Endodermal cell (in vitro differentiated cells): Measurements from ENCODE around the gene CRTAC1. TPM values are rescaled to one million over a fixed set of nuclear protein-coding genes. Genes with fewer than 3 reads are reported as not detected.

Source experiments
- DNase-seq: peaks from one replicate; pipeline ENCODE4 v3.0.0-alpha.2; 2017
- H3K27ac ChIP-seq: 2 replicates; pipeline ENCODE4 v1.5.1; 2013; ENCODE audit warnings: mild to moderate bottlenecking, low read depth, low read length, moderate library complexity
- H3K27me3 ChIP-seq: 2 replicates; pipeline ENCODE4 v1.6.1; 2013; ENCODE audit warnings: mild to moderate bottlenecking, low read length, moderate library complexity; ENCODE audit not compliant: insufficient read depth, control insufficient read depth, poor library complexity, severe bottlenecking
- H3K36me3 ChIP-seq: 2 replicates; pipeline ENCODE4 v1.7.0; 2013; ENCODE audit warnings: mild to moderate bottlenecking, low read length, moderate library complexity; ENCODE audit not compliant: control insufficient read depth, insufficient read depth
- H3K4me1 ChIP-seq: one replicate; pipeline ENCODE4 v1.7.0; 2013; ENCODE audit warnings: low read length; ENCODE audit not compliant: control insufficient read depth, insufficient read depth
- H3K4me3 ChIP-seq: 2 replicates; pipeline ENCODE4 v1.5.1; 2013; ENCODE audit warnings: mild to moderate bottlenecking, low read length, moderate library complexity
- H3K9ac ChIP-seq: 2 replicates; pipeline ENCODE4 v1.6.1; 2013; ENCODE audit warnings: mild to moderate bottlenecking, low read length, moderate library complexity; ENCODE audit not compliant: poor library complexity, severe bottlenecking; ENCODE audit errors: extremely low read depth
- H3K9me3 ChIP-seq: 2 replicates; pipeline ENCODE4 v1.6.1; 2013; ENCODE audit warnings: mild to moderate bottlenecking, low read length, moderate library complexity; ENCODE audit not compliant: control insufficient read depth
- H3K27ac Mint-ChIP-seq: 2 replicates; pipeline ENCODE4 v1.8.0; 2020; ENCODE audit warnings: mixed read lengths
- H3K27me3 Mint-ChIP-seq: 2 replicates; pipeline ENCODE4 v1.8.0; 2021; ENCODE audit warnings: mild to moderate bottlenecking, mixed read lengths; ENCODE audit not compliant: insufficient read depth
- H3K36me3 Mint-ChIP-seq: 2 replicates; pipeline ENCODE4 v1.8.0; 2020; ENCODE audit warnings: low read depth, mixed read lengths
- H3K4me1 Mint-ChIP-seq: 2 replicates; pipeline ENCODE4 v1.8.0; 2020; ENCODE audit warnings: mixed read lengths
- H3K4me3 Mint-ChIP-seq: 2 replicates; pipeline ENCODE4 v1.8.0; 2020; ENCODE audit warnings: mild to moderate bottlenecking, moderate library complexity, mixed read lengths
- H3K9me3 Mint-ChIP-seq: 2 replicates; pipeline ENCODE4 v1.8.0; 2020; ENCODE audit warnings: mild to moderate bottlenecking, mixed read lengths
- CTCF ChIP-seq: fragments of 200-600 bp; sonication (generic); conservative IDR thresholded peaks from 2 replicates; pipeline ENCODE4 v1.5.0; 2021; ENCODE audit warnings: antibody characterized with exemption, mild to moderate bottlenecking
- WGBS, 2 experiments: methylation state at CpG; one replicate each; pipeline versions ENCODE4 v1.1.5 to v1.1.7; 2013; ENCODE audit warnings: missing lambda C conversion rate in 2 of 2, mixed read lengths in 1 of 2; ENCODE audit not compliant: insufficient coverage in 1 of 2, insufficient read length in 1 of 2; 5-methylcytosine and 5-hydroxymethylcytosine counted together
- total RNA-seq, 2 donors: library from RNA; stranded (reverse); fragmentation: NEBNext Ultra II Directional in 1 of 2; extraction: Animal tissue kit (Norgen Biotek cat#: 25700) in 1 of 2; gene quantifications; 2 replicates in 1 of 2; 3 replicates in 1 of 2; pipeline ENCODE4 v1.2.1, GENCODE V29; 2021

CRTAC1 gene
- total RNA-seq, 2 donors from 2014 or later: 0.13 to 0.24 TPM

DNA sequence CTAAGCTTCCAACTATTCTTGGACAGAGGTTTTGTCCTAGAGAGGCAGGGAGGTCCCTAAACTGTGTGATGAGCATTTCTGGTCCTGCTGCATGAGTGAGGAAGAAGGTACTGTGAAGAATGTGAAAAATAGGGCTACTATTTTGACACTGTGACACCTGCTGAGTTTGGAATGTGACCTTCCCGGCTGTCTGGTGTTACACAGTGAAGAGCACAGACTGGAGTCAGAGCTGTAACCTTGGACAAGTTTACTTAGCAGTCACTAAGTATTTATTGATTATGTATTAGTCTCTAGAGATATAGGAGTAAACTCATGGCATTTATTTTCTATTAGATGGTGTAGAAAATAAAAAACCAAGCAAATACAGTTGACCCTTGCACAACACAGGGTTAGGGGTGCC lies 168.5 kb downstream of the CRTAC1 start:
- Mint-ChIP-seq H3K27me3 (peaks cover 21% of the 10 kb centered on the region), H3K9me3 (no peaks in the 10 kb centered on the region), H3K4me1 (peaks cover 38% of the 10 kb centered on the region), H3K27ac (no peak overlapping the region), H3K4me3 (no peak overlapping the region), H3K36me3 (no peaks in the 10 kb centered on the region)
- Histone ChIP-seq H3K27ac (no peak overlapping the region), H3K36me3 (no peaks in the 10 kb centered on the region), H3K27me3 (peaks cover 7% of the 10 kb centered on the region), H3K4me3 (no peak overlapping the region), H3K9me3 (no peaks in the 10 kb centered on the region), H3K4me1 (peaks cover 19% of the 10 kb centered on the region), H3K9ac (no peak overlapping the region)
- peak; percentile 72 for DNase-seq
- TF ChIP-seq CTCF: no peak
- WGBS, 2 experiments: 0 to 11% methylated on average over 1 of the region's 1 CpG

DNA sequence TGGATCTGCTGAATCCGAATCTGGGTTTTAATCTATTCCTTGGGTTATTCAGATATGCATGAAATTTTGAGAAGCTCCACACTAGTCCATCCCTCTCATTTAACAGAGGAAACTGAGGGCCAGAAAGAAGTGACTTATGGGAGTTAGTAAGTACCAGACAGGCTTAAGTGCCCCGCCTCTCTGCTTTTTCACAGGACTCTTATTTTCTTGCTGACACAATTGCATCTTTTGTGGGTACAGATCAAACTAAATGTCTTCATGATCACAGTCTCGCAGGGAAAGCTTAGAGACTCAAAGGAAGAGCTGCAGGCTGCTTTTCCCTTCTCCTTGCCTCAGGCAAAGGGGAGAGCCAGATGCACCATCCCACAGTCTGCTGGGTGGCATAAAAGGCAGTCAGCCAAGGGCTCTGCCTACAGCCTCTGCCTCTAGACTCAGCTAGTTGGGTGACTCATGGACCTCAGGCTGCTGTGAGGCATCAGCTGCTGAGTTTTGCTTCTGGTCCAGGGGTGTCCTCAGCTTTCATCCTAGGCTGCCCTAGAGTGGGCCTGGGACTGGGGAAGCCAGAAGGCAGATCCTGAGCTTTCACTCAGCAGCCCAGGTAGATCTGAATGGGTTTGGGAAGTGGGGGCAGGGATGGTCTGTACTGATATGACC lies 169.2 kb downstream of the CRTAC1 start:
- H3K27me3 Mint-ChIP-seq: peaks cover 28% of the 10 kb centered on the region
- no peaks in the 10 kb centered on the region for H3K36me3 ChIP-seq
- WGBS, 2 experiments: 70 to 82% methylated on average over 3 of the region's 3 CpGs
- no peaks in the 10 kb centered on the region for H3K36me3 Mint-ChIP-seq
- no peak for TF ChIP-seq CTCF
- H3K4me1 ChIP-seq: peaks cover 19% of the 10 kb centered on the region
- peaks cover 7% of the 10 kb centered on the region for H3K27me3 ChIP-seq
- no peaks in the 10 kb centered on the region for H3K9me3 Mint-ChIP-seq
- H3K27ac Mint-ChIP-seq: no peak overlapping the region
- H3K27ac ChIP-seq: no peak overlapping the region
- H3K4me1 Mint-ChIP-seq: peaks cover 38% of the 10 kb centered on the region
- peak; percentile 57 for DNase-seq
- H3K9ac ChIP-seq: no peak overlapping the region
- no peaks in the 10 kb centered on the region for H3K9me3 ChIP-seq
- H3K4me3 Mint-ChIP-seq: no peak overlapping the region
- H3K4me3 ChIP-seq: no peak overlapping the region

DNA sequence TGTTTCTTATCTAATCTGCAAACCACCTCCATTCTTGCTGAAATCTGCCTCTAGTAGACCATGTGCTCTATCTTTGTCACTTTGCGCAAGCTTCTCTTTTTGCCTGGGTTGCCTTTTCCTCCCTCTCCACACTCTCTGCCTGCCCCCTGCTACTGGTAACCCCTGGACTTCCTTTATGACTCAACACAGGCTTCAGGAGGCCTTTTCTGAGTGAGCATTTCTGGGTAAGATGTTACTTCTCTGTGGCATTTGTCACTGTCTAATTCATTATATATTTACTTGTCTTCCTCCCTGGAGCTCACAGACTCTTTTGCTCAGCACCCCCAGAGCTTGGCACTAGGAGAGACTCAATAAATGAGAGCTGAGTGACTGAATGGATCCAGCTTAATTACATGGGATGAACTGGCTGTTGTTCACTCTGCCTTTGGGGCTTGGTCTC lies 172.4 kb downstream of the CRTAC1 start:
- no peak overlapping the region for H3K4me3 Mint-ChIP-seq
- H3K9me3 Mint-ChIP-seq: no peaks in the 10 kb centered on the region
- no peak overlapping the region for H3K9ac ChIP-seq
- H3K27ac Mint-ChIP-seq: no peak overlapping the region
- no peak overlapping the region for H3K27ac ChIP-seq
- WGBS, 2 experiments: 28 to 71% methylated on average over 1 of the region's 1 CpG
- no peaks in the 10 kb centered on the region for H3K9me3 ChIP-seq
- peaks cover 23% of the 10 kb centered on the region for H3K4me1 ChIP-seq
- peak; percentile 61 for DNase-seq
- no peaks in the 10 kb centered on the region for H3K36me3 ChIP-seq
- H3K4me3 ChIP-seq: no peak overlapping the region
- peaks cover 35% of the 10 kb centered on the region for H3K27me3 ChIP-seq
- no peak for TF ChIP-seq CTCF
- H3K4me1 Mint-ChIP-seq: peaks cover 38% of the 10 kb centered on the region
- peaks cover 50% of the 10 kb centered on the region for H3K27me3 Mint-ChIP-seq
- H3K36me3 Mint-ChIP-seq: no peaks in the 10 kb centered on the region
